Peyer's patch (tissue), 4 donors: ENCODE results near the gene DTWD2.

ENCODE experiments used
- POLR2A ChIP-seq, 2 donors: fragments of 450-650 bp; IDR thresholded peaks; one replicate each; pipeline ENCODE4 v1.5.1; 2017; ENCODE audit warnings: antibody characterized with exemption in 2 of 2, mild to moderate bottlenecking in 2 of 2, moderate library complexity in 2 of 2
- TF ChIP-seq, protein P1 (sequence below), 6 experiments: fragments of 450-650 bp in 4 of 6; fragments of 200-600 bp in 2 of 6; sonication (generic) in 1 of 6; IDR thresholded peaks; one replicate each; pipeline ENCODE4 v1.5.1; 2017 to 2019; ENCODE audit warnings: antibody characterized with exemption in 6 of 6, mild to moderate bottlenecking in 3 of 6, moderate library complexity in 1 of 6

DNA sequence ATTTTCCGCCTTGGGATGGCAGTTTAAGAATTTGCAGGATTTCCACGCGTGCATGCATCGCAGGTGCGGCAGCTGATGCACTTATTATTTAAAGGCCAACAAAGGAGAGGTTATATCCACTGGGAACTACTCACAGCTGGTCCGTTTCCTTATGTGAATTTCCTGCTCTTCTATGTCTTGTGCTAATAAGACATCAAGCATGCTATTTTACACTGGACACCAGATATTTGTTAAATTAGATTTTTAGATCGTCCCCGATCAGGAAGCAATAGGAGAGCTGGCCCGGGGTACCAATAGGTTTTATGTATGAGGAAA, 476 bp upstream of the DTWD2 start:
- TF ChIP-seq POLR2A (IDR thresholded peaks at IDR 0.05): no peak
- TF ChIP-seq, protein P1, sequence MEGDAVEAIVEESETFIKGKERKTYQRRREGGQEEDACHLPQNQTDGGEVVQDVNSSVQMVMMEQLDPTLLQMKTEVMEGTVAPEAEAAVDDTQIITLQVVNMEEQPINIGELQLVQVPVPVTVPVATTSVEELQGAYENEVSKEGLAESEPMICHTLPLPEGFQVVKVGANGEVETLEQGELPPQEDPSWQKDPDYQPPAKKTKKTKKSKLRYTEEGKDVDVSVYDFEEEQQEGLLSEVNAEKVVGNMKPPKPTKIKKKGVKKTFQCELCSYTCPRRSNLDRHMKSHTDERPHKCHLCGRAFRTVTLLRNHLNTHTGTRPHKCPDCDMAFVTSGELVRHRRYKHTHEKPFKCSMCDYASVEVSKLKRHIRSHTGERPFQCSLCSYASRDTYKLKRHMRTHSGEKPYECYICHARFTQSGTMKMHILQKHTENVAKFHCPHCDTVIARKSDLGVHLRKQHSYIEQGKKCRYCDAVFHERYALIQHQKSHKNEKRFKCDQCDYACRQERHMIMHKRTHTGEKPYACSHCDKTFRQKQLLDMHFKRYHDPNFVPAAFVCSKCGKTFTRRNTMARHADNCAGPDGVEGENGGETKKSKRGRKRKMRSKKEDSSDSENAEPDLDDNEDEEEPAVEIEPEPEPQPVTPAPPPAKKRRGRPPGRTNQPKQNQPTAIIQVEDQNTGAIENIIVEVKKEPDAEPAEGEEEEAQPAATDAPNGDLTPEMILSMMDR (IDR thresholded peaks at IDR 0.05): no peak
